Hematopoietic multipotent progenitor cell treated with erythropoietin and hydrocortisone succinate and interleukin-3 and kit ligand, for 15 days (in vitro differentiated cells): Measurements from ENCODE around the gene AKR1C1.
"Not testable (repeated sequence)": the region's sequence is repeated elsewhere in the genome, so short reads cannot be mapped to it uniquely, and the experiment has no call there.

ENCODE experiments used
- DNase-seq: peaks from one replicate; pipeline ENCODE4 v3.0.0-alpha.2; 2015; ENCODE audit warnings: low spot score

Gene AKR1C1

DNA sequence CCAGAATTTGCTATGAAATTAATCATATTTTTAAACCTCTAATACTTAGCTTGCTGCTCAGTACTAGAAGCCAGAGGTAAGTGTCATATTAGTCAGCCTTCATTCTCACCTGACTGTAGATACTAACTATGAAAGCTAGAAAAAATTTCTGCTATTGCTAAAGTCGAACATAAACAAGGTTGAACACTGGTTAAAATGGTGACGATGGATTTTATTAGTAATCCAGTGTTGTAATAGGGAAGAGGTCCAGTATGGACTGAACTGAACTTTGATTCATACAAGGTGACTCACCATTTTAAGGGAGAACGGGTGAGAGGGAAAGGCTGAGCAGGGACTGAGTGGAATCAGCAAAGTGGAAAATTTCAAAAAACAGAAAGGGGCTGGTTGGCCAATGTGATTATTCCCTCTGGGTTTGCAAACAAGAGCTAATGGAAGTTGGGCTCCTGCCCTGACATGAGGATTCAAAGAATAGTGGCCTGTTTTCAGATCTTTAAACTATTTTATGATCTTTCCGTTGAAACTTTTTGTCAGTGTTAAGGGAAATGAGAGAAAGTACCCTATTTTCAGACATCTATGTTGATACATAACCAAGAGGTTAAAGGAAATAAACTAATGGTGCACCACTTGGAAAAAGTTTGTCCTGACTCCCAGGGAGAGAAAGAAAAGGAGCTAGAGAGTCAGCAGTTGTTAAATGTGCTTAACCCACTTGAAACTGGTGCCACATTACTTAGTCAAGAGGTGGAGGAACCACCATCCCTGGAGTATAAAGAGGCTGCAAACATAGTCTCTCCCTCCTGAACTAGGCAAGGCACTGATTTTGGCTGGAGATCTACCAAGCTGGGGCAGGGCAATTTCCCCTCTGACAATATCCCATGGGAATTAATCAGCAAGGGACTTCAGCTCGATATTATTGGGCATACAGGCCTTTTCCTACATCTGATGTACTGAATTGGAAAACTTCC, 15.3 kb upstream of the AKR1C1 start:
- DNase-seq, result no peak

DNA sequence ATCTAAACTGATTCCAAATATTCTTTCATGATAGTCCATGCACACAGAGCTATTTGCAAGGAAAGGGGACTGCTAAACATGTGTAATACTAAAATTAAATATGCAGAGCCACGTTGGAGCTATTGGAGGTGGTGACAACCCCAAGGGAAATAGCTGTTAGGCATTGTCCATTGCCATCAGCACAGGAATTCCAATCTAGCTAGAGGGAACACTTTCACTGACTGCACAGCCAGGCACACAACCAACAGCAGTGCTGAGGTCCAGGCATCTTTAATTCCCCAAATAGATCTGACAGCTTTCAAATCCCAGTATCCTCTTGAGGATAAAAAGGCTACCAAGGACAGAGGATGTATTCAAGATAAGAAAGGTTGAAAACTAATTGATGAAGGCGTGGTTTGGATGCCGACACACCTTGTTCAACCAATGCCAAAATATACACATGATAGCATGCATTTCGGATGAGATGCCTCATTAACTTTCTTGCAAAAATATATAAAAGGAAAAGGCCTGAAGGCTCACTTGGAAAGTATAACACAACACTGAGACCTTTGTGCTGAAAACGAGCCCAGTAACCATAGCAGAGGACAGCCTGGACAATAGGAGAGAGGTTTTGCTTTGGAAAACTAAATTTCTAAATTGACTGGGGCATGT, 11.6 kb upstream of the AKR1C1 start:
- DNase-seq, result not testable (repeated sequence)

DNA sequence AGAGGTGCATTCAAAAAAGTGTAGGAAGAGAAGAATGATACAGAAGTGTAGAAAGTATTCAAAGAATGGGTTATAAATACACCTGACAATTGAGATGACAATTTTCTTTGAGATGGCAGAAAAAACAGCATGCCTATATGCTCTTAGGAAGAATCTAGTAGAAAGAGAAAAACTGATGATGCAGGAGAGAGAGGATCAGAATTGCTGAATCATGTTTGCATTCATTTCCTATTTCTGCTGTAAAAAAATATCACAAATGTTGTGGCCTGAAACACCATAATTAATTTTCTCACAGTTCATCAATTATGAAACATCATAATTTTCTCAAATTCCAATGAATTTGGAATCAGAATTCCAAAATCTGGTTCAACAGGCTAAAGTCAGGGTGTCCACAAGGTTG, 9.8 kb upstream of the AKR1C1 start:
- no peak for DNase-seq

DNA sequence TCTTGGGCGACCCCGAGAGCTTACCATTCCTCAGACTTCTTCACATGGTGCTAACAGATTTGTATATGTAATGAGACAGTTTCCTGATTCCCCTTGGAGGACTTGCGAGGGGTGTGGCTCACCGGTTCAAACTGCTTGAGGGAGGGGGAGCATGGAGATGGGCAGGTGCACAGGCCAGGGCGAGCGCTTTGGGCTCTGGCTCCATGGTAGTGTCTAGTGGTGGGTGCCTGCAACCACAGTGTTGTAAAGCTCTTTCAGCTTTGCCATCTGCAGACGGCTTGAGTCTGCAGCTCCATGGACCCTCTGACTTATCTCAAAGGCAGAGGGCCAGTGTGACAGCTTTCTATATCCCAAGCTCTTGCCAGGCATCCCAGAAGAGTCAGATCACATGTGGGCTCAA, 7.1 kb upstream of the AKR1C1 start:
- DNase-seq, result not testable (repeated sequence)

GRCh38 chr10:4956955-4957645, 6.1 kb upstream of the AKR1C1 start:
- not testable (repeated sequence) for DNase-seq

- not testable (repeated sequence) for DNase-seq
Observed at GRCh38 chr10:4961558-4961957, 1.7 kb upstream of the AKR1C1 start.

DNA sequence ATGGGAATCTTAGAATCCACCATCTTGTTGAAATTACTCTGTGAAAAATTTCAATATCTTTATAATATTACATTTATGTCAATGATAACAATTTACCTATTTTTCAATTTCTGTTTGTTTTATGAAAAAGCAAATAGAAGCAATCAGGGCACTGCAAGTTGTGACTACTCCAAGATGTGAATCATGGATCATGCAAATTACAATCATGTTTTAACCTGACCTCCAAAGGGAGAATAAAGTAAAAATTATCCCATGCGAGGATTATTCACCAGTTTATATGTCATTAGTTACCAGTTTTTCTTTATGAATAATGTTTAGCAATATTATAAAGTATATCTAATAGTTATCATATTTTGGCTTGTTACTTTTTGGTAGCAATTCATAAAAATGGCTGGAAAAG, 907 bp upstream of the AKR1C1 start:
- not testable (repeated sequence) for DNase-seq

DNA sequence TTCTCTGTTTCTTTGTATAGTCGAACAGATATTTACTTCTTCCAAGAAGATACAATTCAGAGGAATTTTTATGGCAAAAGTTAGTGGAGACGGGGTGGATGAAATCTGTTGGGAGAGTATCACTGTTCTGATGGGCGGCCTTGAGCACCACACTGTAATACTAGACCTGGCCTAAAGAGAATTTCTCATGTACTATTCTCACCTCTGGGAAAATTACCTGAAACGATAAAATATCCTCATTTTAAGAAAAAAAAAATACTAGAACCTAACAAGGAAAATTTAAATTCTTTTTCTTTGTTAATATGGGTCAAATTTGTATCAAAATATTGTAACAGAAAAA, 570 bp downstream of the AKR1C1 start:
- not testable (repeated sequence) for DNase-seq

GRCh38 chr10:4965763-4966162, 2.5 kb downstream of the AKR1C1 start:
- DNase-seq, result not testable (repeated sequence)

- not testable (repeated sequence) for DNase-seq
Observed at GRCh38 chr10:4967189-4967588, 4.0 kb downstream of the AKR1C1 start.

DNA sequence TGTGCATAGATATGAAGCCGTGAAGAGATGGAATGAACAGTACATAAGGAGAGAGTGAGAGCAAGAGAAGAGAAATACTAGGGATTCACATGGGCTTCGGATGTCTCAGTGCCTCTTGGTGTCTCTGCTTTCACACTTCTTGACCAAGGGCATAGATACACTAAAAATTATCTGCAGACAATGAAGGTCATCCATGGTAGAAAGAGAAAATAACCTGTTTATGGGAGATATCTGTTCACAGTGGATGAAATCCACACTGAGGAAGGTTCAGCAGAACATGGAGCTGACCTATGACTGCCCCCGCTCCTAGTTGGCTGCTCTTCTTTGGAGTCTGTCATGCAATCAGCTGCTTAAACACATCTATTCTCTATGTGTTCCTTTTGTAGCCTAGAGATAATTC, 6.1 kb downstream of the AKR1C1 start:
- not testable (repeated sequence) for DNase-seq

- not testable (repeated sequence) for DNase-seq
Observed at GRCh38 chr10:4970362-4970761, 7.1 kb downstream of the AKR1C1 start.

DNA sequence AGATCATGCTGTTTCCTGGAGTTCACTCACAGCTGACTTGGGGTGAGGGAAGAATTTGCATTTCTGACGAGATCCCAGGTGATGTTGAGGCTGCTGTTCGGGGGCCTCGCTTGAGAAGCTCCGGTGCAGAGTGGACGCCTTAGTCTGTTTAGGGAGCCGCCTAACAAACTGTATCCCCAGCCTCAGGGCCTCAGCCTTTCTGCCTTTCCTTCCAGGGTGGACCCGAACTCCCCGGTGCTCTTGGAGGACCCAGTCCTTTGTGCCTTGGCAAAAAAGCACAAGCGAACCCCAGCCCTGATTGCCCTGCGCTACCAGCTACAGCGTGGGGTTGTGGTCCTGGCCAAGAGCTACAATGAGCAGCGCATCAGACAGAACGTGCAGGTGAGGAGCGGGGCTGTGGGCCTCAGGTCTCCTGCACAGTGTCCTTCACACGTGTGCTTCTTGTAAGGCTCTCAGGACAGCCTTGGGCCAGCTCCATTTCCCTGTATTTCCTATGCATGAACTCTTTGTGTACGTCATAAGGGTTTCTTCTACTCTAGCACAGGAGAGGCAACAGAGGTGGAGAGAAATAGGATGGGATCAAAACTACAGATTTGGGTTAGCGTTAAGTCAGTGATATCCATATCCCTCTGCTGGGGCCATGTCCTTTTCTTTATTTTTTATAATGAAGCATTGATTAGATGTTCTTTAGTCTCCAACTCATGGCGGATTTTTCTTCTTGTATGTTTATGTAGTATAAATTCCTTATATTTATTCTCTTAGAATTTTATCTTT, 9.3 kb downstream of the AKR1C1 start:
- DNase-seq, result not testable (repeated sequence)

GRCh38 chr10:4973294-4973693, 10.1 kb downstream of the AKR1C1 start:
- not testable (repeated sequence) for DNase-seq

- DNase-seq, result not testable (repeated sequence)
Observed at GRCh38 chr10:4974400-4974799, 11.2 kb downstream of the AKR1C1 start.

DNA sequence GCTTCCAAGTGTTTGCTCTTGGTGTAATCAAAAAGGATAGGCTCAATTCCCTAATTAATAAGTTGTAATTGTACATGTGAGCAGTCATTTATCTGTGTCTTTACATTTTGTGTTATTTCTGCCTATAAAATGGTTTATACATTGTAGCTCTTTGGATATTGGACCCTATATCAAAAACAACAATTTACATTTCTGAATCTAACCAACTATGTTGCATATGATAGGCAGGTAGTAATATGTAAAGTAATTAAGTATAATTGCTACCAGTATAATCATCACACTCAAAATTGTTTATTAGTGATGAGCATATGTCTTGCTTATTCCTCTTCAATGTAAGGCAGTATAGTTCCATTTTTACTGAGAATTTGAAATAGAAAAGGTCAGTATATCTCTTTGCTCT, 13.8 kb downstream of the AKR1C1 start:
- DNase-seq, result no peak

DNA sequence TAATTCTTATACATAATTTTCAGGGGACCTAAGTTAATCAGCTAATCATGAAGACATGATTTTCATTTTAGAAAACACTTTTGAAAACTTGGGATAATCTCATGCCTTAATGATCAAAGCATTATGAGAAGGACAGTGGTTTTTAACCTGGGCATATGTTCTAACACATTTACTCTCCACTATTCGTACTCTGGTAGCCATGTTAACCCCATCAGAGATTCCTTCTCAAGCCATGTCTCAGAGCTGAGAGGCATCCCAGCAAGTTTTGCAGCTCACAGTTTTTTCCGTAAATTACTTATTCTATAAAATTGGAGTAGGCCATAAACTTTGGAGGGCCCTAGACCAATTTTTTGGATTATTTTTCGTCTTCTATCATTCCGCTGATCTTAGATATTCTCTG, 15.7 kb downstream of the AKR1C1 start:
- no peak for DNase-seq

- DNase-seq, result no peak
Observed at GRCh38 chr10:4980793-4981192, 17.6 kb downstream of the AKR1C1 start.

GRCh38 chr10:4981722-4982471, 18.7 kb downstream of the AKR1C1 start:
- DNase-seq, result peak; percentile 52

- no peak for DNase-seq
Observed at GRCh38 chr10:4982764-4983226, 19.6 kb downstream of the AKR1C1 start.

- no peak for DNase-seq
Observed at GRCh38 chr10:4983615-4984216, 20.5 kb downstream of the AKR1C1 start.
